ENCODE measurements around the gene SOX5.

DNA sequence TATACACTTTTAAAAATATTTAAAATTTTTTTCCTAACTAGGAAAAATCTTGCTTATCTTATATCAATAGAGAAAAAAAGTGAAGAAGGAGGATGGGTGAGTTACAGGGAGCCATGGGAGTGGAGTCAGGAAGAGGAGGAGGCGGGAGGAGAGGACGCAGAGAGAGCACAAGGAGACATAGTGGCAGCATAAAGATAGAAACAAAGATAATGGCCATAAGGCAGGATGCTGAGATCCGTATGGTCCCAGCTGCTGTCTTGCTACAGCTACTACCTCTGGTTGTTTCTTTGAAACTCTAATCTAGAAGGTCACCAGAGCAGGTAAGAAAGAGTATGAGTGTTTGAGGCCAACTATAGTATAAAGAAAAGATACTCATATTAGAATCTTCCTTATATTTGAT, 2.6 kb upstream of the SOX5 start:
- TF ChIP-seq, protein P1, sequence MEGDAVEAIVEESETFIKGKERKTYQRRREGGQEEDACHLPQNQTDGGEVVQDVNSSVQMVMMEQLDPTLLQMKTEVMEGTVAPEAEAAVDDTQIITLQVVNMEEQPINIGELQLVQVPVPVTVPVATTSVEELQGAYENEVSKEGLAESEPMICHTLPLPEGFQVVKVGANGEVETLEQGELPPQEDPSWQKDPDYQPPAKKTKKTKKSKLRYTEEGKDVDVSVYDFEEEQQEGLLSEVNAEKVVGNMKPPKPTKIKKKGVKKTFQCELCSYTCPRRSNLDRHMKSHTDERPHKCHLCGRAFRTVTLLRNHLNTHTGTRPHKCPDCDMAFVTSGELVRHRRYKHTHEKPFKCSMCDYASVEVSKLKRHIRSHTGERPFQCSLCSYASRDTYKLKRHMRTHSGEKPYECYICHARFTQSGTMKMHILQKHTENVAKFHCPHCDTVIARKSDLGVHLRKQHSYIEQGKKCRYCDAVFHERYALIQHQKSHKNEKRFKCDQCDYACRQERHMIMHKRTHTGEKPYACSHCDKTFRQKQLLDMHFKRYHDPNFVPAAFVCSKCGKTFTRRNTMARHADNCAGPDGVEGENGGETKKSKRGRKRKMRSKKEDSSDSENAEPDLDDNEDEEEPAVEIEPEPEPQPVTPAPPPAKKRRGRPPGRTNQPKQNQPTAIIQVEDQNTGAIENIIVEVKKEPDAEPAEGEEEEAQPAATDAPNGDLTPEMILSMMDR (IDR thresholded peaks at IDR 0.05) = no peak
- no peak for TF ChIP-seq POLR2A (IDR thresholded peaks at IDR 0.05)
